HEK293 (cell line): ENCODE measurements around the gene C1orf52.

Experiments
- CTCF ChIP-seq: fragments of 450-650 bp; formaldehyde crosslinking; IDR thresholded peaks from 2 replicates; pipeline ENCODE4 v1.5.1; 2016; ENCODE audit warnings: missing biosample characterization, missing genetic modification characterization
- FEZF1 ChIP-seq: fragments of 450-650 bp; formaldehyde crosslinking; IDR thresholded peaks from 2 replicates; pipeline ENCODE4 v1.5.1; 2016; ENCODE audit warnings: missing biosample characterization, missing genetic modification characterization
- ZFP41 ChIP-seq: fragments of 450-650 bp; formaldehyde crosslinking; IDR thresholded peaks from 2 replicates; pipeline ENCODE4 v1.5.1; 2016; ENCODE audit warnings: missing biosample characterization, missing genetic modification characterization, borderline replicate concordance
- ZNF133 ChIP-seq: fragments of 450-650 bp; formaldehyde crosslinking; IDR thresholded peaks from 2 replicates; pipeline ENCODE4 v1.5.1; 2016; ENCODE audit warnings: missing biosample characterization, missing genetic modification characterization
- ZNF529 ChIP-seq: fragments of 450-650 bp; formaldehyde crosslinking; IDR thresholded peaks from 2 replicates; pipeline ENCODE4 v1.5.1; 2017; ENCODE audit warnings: missing genetic modification characterization, missing biosample characterization; ENCODE audit not compliant: insufficient replicate concordance

GRCh38 chr1:85276215-85276977 is 16.9 kb upstream of the C1orf52 start, which contains the start of gene BCL10:
- TF ChIP-seq ZNF133 (no peak), FEZF1 (tag by site-specific recombination) (peak; percentile 92), ZNF529 (tag by site-specific recombination) (no peak), CTCF (tag by site-specific recombination) (no peak), ZFP41 (tag by site-specific recombination) (no peak)
